Spleen (tissue), 11 donors: ENCODE results near the gene EXOC4. TPM values are rescaled to one million over a fixed set of nuclear protein-coding genes. Genes with fewer than 3 reads are reported as not detected.

Experiments
- DNase-seq: peaks from one replicate; pipeline ENCODE4 v3.0.0-alpha.2; 2020
- H3K27ac ChIP-seq, 8 donors: fragments of 200-600 bp; sonication (generic) in 7 of 8; 1 replicate in 4 of 8; 2 replicates in 4 of 8; pipeline versions ENCODE4 v1.5.0 to v1.8.0; 2016 to 2021; ENCODE audit warnings: inconsistent platforms in 4 of 8, mild to moderate bottlenecking in 4 of 8, moderate library complexity in 1 of 8
- H3K27me3 ChIP-seq, 7 donors: fragments of 200-600 bp; sonication (generic) in 6 of 7; replicated peaks in 1 of 7; 1 replicate in 4 of 7; 2 replicates in 3 of 7; pipeline versions ENCODE4 v1.5.0 to v1.8.0; 2016 to 2021; ENCODE audit warnings: inconsistent platforms in 3 of 7, mild to moderate bottlenecking in 1 of 7
- H3K36me3 ChIP-seq, 6 donors: fragments of 200-600 bp; sonication (generic) in 5 of 6; 1 replicate in 4 of 6; 2 replicates in 2 of 6; pipeline versions ENCODE4 v1.5.0 to v1.8.0; 2016 to 2021; ENCODE audit warnings: inconsistent platforms in 2 of 6
- H3K4me1 ChIP-seq, 6 donors: fragments of 200-600 bp; sonication (generic) in 5 of 6; 1 replicate in 3 of 6; 2 replicates in 3 of 6; pipeline versions ENCODE4 v1.5.0 to v1.8.0; 2016 to 2021; ENCODE audit warnings: inconsistent platforms in 3 of 6
- H3K4me3 ChIP-seq, 8 donors: fragments of 200-600 bp; sonication (generic) in 7 of 8; 1 replicate in 4 of 8; 2 replicates in 4 of 8; pipeline versions ENCODE4 v1.5.0 to v1.8.0; 2016 to 2021; ENCODE audit warnings: inconsistent platforms in 4 of 8, mild to moderate bottlenecking in 4 of 8, moderate library complexity in 2 of 8
- H3K9me3 ChIP-seq, 8 donors: fragments of 200-600 bp; sonication (generic) in 7 of 8; 1 replicate in 4 of 8; 2 replicates in 4 of 8; pipeline versions ENCODE4 v1.5.0 to v1.8.0; 2016 to 2021; ENCODE audit warnings: inconsistent platforms in 4 of 8
- POLR2A ChIP-seq, 3 donors: fragments of 450-650 bp; IDR thresholded peaks; one replicate each; pipeline ENCODE4 v1.5.1; 2017; ENCODE audit warnings: antibody characterized with exemption in 3 of 3, mild to moderate bottlenecking in 1 of 3
- POLR2AphosphoS5 ChIP-seq, 3 donors: sonication (generic); formaldehyde crosslinking; IDR thresholded peaks; one replicate each; pipeline ENCODE4 v1.5.1; 2017; ENCODE audit warnings: antibody characterized with exemption in 3 of 3
- WGBS, 5 donors: extraction: QIAGEN DNeasy Blood & Tissue Kit in 3 of 5; methylation state at CpG; one replicate each; pipeline versions ENCODE4 v1.1.5 to v1.1.7; 2013 to 2018; 5-methylcytosine and 5-hydroxymethylcytosine counted together
- intact Hi-C: fragments of 100-400 bp; cut with DNase I; formaldehyde crosslinking; loops from one replicate; pipeline ENCODE4 v1.15.0; 2023; ENCODE audit warnings: low total_unique reads
- polyA plus RNA-seq, 3 donors: library from polyadenylated mRNA; stranded (reverse); fragments of 200-250 nt; gene quantifications; one replicate each; pipeline ENCODE4 v1.2.1, GENCODE V29; 2013
- total RNA-seq, 7 donors: library from RNA; depleted of rRNA in 3 of 7; stranded (reverse); fragments of >200 nt in 3 of 7; fragmentation: NEBNext Ultra II Directional in 4 of 7; extraction: Animal tissue kit (Norgen Biotek cat#: 25700) in 4 of 7; gene quantifications; one replicate each; pipeline versions ENCODE4 v1.1.0 to v1.2.1, GENCODE V29; 2016 to 2021
- TF ChIP-seq, protein P1 (sequence below), 11 experiments: fragments of 200-600 bp in 7 of 11; fragments of 450-650 bp in 4 of 11; sonication (generic) in 4 of 11; IDR thresholded peaks in 8 of 11; conservative IDR thresholded peaks in 3 of 11; 1 replicate in 7 of 11; 2 replicates in 4 of 11; pipeline versions ENCODE4 v1.4.0 to v1.8.0; 2016 to 2021; ENCODE audit warnings: antibody characterized with exemption in 11 of 11, inconsistent platforms in 4 of 11, mild to moderate bottlenecking in 1 of 11
- donor health status: healthy with polysubstance abuse.
- donor health status: DM: no; HTN: no; CAD: no; lungs with moderate emphysema.
- donor health status: DM: no; HTN: no; CAD: no.
- donor health status: Bipolar disorder and iron deficiency.
- donor health status: healthy.
- donor health status: DM: no; HTN: no; CAD: no.
- donor health status: DM: yes; HTN: yes; CAD: no.

The EXOC4 gene
- total and polyA plus RNA-seq, 10 donors = 14.1 to 138 (median 102) TPM

DNA sequence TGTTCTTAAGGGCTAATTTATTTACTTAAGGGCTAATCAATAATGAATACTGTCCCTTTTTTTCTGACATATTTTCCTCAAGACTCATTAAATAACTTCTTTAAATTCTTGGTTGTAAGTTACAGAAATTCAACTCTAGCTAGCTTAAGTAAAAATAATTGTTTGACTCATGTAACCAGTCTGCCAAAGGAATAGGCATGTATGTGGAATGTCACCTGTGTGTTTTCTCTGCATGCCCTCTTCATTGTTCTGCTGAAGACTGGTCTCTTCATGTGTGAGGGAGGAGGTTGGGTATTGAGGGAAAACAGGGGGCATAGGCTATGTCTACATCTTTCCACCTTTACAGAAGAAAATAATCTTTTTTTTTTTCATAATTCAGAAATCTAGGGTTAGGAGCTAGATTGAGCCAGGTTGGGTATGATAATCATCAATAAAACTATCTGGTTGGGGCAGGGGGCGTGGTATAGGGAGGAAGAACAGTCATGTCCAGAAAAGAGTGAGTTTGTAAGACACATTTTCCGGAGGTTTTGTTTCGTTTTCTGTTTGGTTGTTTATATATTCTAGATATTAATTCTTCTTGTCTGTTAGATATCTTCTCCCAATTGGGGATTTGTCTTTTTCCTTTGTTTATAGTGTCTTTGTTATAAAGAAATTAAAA, 37.9 kb downstream of the EXOC4 start:
- H3K4me1 ChIP-seq = peaks cover 0 to 7% (median 3%) of the 10 kb centered on the region in 6 donors

DNA sequence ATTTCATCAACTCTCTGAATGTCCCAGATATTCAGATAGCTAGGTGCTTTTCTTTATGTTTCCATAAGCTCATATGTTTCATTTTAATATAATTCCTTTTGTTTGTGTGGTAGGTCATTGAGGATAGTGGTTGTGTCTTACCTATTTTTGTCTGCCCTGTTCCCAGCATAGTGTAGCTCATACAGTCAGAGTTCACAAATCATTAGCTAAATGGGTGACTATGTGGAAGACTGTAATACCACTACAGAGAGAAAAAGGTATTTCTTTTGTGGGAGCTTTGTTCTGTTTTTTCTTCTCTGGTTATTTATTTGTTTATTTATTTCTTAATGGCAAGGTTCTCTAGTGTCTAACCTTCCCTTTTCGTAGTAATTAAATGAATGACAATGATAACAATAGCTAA, 39.8 kb downstream of the EXOC4 start:
- WGBS, 5 donors = 93 to 100% (median 97%) methylated on average over 1 of the region's 1 CpG
- Histone ChIP-seq H3K4me3 (no peak overlapping the region), H3K27me3 (no peaks in the 10 kb centered on the region), H3K9me3 (no peaks in the 10 kb centered on the region), H3K4me1 (no peaks in the 10 kb centered on the region), H3K36me3 (peaks cover 0 to 53% (median 19%) of the 10 kb centered on the region in 6 donors), H3K27ac (no peak overlapping the region)
- intact Hi-C loops = no loop called here
- DNase-seq = no peak
- TF ChIP-seq POLR2AphosphoS5 (IDR thresholded peaks at IDR 0.05) (no peak), POLR2A (IDR thresholded peaks at IDR 0.05) (no peak)
- TF ChIP-seq, protein P1, sequence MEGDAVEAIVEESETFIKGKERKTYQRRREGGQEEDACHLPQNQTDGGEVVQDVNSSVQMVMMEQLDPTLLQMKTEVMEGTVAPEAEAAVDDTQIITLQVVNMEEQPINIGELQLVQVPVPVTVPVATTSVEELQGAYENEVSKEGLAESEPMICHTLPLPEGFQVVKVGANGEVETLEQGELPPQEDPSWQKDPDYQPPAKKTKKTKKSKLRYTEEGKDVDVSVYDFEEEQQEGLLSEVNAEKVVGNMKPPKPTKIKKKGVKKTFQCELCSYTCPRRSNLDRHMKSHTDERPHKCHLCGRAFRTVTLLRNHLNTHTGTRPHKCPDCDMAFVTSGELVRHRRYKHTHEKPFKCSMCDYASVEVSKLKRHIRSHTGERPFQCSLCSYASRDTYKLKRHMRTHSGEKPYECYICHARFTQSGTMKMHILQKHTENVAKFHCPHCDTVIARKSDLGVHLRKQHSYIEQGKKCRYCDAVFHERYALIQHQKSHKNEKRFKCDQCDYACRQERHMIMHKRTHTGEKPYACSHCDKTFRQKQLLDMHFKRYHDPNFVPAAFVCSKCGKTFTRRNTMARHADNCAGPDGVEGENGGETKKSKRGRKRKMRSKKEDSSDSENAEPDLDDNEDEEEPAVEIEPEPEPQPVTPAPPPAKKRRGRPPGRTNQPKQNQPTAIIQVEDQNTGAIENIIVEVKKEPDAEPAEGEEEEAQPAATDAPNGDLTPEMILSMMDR (IDR thresholded peaks at IDR 0.05 in 8 of 11, conservative IDR thresholded peaks at IDR 0.05 in 3 of 11) = no peak

More for the DNA sequence above, 37.9 kb downstream of the EXOC4 start:
- H3K27me3 ChIP-seq = no peaks in the 10 kb centered on the region
- H3K27ac ChIP-seq = no peak overlapping the region
- intact Hi-C loops = no loop called here
- no peaks in the 10 kb centered on the region for H3K9me3 ChIP-seq
- no peak for DNase-seq
- TF ChIP-seq POLR2A (IDR thresholded peaks at IDR 0.05) = no peak
- TF ChIP-seq POLR2AphosphoS5 (IDR thresholded peaks at IDR 0.05) = no peak
- TF ChIP-seq, protein P1 (IDR thresholded peaks at IDR 0.05 in 8 of 11, conservative IDR thresholded peaks at IDR 0.05 in 3 of 11) = no peak
- H3K36me3 ChIP-seq = peaks cover 0 to 55% (median 19%) of the 10 kb centered on the region in 6 donors
- WGBS, 5 donors = 76 to 89% (median 87%) methylated on average over 3 of the region's 3 CpGs
- H3K4me3 ChIP-seq = no peak overlapping the region

DNA sequence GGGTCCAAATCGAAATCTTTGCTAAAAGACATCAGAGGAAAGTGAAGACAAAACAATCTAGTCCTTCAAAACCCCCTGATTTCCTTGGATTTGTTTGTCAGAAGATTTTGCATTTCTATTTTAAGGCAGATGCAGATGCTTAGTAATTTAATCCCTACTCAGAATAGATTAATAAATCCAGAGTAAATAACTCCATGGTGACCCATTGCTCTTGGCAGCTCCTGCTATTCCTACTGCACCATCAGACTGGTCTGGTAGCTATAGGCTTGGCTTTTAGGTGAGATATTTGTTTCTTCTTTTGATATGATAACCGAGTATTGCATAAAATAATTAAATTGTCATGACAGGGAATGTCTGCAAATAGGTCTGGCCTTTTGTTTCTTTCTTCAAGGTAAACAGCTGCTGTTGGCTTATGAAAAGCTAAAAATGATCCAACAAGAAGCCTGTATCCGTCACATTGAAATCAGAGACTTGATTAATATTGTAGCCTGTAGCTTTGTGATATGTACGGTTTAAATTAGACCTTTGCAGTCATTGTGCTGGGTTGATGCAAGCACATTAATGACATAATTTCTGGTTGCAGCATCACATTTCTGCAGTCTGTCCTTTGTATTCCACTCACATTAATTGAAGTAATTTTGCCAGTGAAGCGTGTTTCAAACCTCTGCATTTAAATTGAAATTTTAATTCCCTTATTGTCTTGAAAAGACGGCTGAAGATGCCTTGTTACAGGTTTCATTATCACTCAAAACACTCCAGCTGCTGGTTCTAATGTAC, 40.7 kb downstream of the EXOC4 start:
- Histone ChIP-seq H3K4me1 (no peaks in the 10 kb centered on the region), H3K27ac (no peak overlapping the region), H3K36me3 (peaks cover 0 to 49% (median 18%) of the 10 kb centered on the region in 6 donors), H3K9me3 (no peaks in the 10 kb centered on the region), H3K4me3 (no peak overlapping the region), H3K27me3 (no peaks in the 10 kb centered on the region)
- TF ChIP-seq, protein P1 (IDR thresholded peaks at IDR 0.05 in 8 of 11, conservative IDR thresholded peaks at IDR 0.05 in 3 of 11) = no peak
- no peak for TF ChIP-seq POLR2AphosphoS5 (IDR thresholded peaks at IDR 0.05)
- TF ChIP-seq POLR2A (IDR thresholded peaks at IDR 0.05) = no peak
- DNase-seq = no peak
- WGBS, 5 donors = 85 to 93% (median 89%) methylated on average over 6 of the region's 6 CpGs
- intact Hi-C loops = no loop called here

DNA sequence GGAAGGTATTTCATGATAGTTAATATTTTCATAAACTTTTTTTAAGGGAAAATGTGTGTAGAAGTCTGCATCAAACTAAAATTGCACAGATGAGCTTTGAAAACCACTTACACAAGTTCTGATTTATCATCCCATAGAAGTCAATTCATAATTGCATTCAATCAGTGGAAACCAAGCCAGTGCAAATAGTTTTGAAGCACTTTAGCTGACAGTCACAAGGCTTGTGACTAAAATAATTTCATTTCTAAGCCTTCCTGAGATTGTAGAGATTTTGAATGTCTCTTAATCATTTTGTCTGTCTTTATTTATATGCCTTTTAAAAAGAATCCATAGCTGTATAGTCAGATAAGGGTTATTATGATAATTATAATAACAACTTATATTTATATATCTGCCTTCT, 41.4 kb downstream of the EXOC4 start:
- H3K27me3 ChIP-seq = no peaks in the 10 kb centered on the region
- peaks cover 0 to 43% (median 13%) of the 10 kb centered on the region in 6 donors for H3K36me3 ChIP-seq
- DNase-seq = no peak
- H3K27ac ChIP-seq = no peak overlapping the region
- H3K4me1 ChIP-seq = no peaks in the 10 kb centered on the region
- no peak overlapping the region for H3K4me3 ChIP-seq
- intact Hi-C loops = no loop called here
- H3K9me3 ChIP-seq = no peaks in the 10 kb centered on the region
- TF ChIP-seq POLR2AphosphoS5 (IDR thresholded peaks at IDR 0.05) (no peak), POLR2A (IDR thresholded peaks at IDR 0.05) (no peak)
- TF ChIP-seq, protein P1 (IDR thresholded peaks at IDR 0.05 in 8 of 11, conservative IDR thresholded peaks at IDR 0.05 in 3 of 11) = no peak
